DND-41 (cell line): ENCODE data around the gene DENND6A.

Experiments
- EZH2 ChIP-seq: IDR thresholded peaks from 3 replicates; pipeline ENCODE4 v1.6.1; 2012; ENCODE audit warnings: borderline replicate concordance, low read depth, mild to moderate bottlenecking, moderate library complexity, low read length, inconsistent platforms; ENCODE audit not compliant: severe bottlenecking
- TF ChIP-seq, protein P1 (sequence below): IDR thresholded peaks from 2 replicates; pipeline ENCODE4 v1.5.1; 2012; ENCODE audit warnings: borderline replicate concordance, low read length, moderate library complexity, mild to moderate bottlenecking; ENCODE audit not compliant: poor library complexity, severe bottlenecking; ENCODE audit errors: extremely low read depth

DNA sequence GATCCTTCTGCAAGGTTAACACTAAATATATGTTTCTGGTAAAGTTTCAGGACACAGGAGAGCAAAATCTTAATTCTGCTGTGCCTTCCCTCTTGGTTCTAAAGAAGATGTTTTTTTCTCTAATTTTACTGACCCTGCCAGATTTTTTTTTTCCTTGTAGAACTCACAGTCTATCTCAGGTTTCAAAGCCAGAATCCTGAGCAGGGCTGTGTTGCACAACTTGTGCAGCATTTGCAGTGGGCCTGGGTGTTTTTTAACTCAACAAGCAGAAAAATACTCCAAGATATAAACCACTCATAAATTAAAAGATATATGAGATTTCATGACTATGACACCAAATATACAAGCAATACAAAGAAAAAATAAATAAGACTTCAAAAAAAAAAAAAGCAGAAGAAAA lies 55.5 kb downstream of the DENND6A start:
- TF ChIP-seq, protein P1, sequence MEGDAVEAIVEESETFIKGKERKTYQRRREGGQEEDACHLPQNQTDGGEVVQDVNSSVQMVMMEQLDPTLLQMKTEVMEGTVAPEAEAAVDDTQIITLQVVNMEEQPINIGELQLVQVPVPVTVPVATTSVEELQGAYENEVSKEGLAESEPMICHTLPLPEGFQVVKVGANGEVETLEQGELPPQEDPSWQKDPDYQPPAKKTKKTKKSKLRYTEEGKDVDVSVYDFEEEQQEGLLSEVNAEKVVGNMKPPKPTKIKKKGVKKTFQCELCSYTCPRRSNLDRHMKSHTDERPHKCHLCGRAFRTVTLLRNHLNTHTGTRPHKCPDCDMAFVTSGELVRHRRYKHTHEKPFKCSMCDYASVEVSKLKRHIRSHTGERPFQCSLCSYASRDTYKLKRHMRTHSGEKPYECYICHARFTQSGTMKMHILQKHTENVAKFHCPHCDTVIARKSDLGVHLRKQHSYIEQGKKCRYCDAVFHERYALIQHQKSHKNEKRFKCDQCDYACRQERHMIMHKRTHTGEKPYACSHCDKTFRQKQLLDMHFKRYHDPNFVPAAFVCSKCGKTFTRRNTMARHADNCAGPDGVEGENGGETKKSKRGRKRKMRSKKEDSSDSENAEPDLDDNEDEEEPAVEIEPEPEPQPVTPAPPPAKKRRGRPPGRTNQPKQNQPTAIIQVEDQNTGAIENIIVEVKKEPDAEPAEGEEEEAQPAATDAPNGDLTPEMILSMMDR = no peak
- no peak for TF ChIP-seq EZH2
